CD4-positive, alpha-beta memory T cell (primary cell): Measurements from ENCODE around the gene CA12. TPM values are rescaled to one million over a fixed set of nuclear protein-coding genes. Genes with fewer than 3 reads are reported as not detected.

Experiments
- CTCF ChIA-PET: fragments of 350-600 bp; sonication (Branson Sonifier 250); formaldehyde crosslinking; loops from one replicate; lab custom pipeline; 2021; ENCODE audit warnings: inconsistent platforms; ENCODE audit not compliant: partially characterized antibody; lab: Charles Lee
- POLR2A ChIA-PET: fragments of 350-600 bp; sonication (Branson Sonifier 250); formaldehyde crosslinking; loops from one replicate; lab custom pipeline; 2021; ENCODE audit not compliant: partially characterized antibody; lab: Charles Lee
- DNase-seq, 5 donors: peaks; one replicate each; pipeline versions ENCODE4 v3.0.0 to v3.0.0-alpha.2; 2020 to 2022; ENCODE audit warnings: mixed read lengths in 1 of 5
- H3K27ac ChIP-seq: one replicate; pipeline ENCODE4 v1.7.0; 2013; ENCODE audit warnings: low read depth, low read length
- H3K27me3 ChIP-seq: 2 replicates; pipeline ENCODE4 v1.7.0; 2013; ENCODE audit warnings: mild to moderate bottlenecking, low read length, moderate library complexity; ENCODE audit not compliant: insufficient read depth
- H3K36me3 ChIP-seq: 2 replicates; pipeline ENCODE4 v1.7.0; 2013; ENCODE audit warnings: mild to moderate bottlenecking, low read length, moderate library complexity; ENCODE audit not compliant: insufficient read depth
- H3K4me1 ChIP-seq: 2 replicates; pipeline ENCODE4 v1.7.0; 2013; ENCODE audit warnings: mild to moderate bottlenecking, low read length, moderate library complexity; ENCODE audit not compliant: insufficient read depth
- H3K4me3 ChIP-seq, 2 donors: one replicate each; pipeline ENCODE4 v1.7.0; 2013; ENCODE audit warnings: low read length in 2 of 2, mild to moderate bottlenecking in 1 of 2
- H3K9me3 ChIP-seq, 2 donors: one replicate each; pipeline ENCODE4 v1.7.0; 2013; ENCODE audit warnings: low read length in 2 of 2, control low read depth in 1 of 2; ENCODE audit not compliant: control insufficient read depth in 1 of 2
- H3K27ac Mint-ChIP-seq, 7 donors: one replicate each; pipeline ENCODE4 v1.8.0; 2020 to 2021; ENCODE audit warnings: mixed read lengths in 7 of 7, mild to moderate bottlenecking in 6 of 7, inconsistent platforms in 3 of 7, moderate library complexity in 3 of 7
- H3K27me3 Mint-ChIP-seq, 2 donors: one replicate each; pipeline ENCODE4 v1.8.0; 2020 to 2021; ENCODE audit warnings: mixed read lengths in 2 of 2
- H3K36me3 Mint-ChIP-seq, 2 donors: one replicate each; pipeline ENCODE4 v1.8.0; 2020 to 2021; ENCODE audit warnings: mixed read lengths in 2 of 2, inconsistent platforms in 1 of 2, mild to moderate bottlenecking in 1 of 2
- H3K4me1 Mint-ChIP-seq, 4 donors: one replicate each; pipeline ENCODE4 v1.8.0; 2020 to 2021; ENCODE audit warnings: mixed read lengths in 4 of 4, mild to moderate bottlenecking in 1 of 4
- H3K4me3 Mint-ChIP-seq, 8 donors: one replicate each; pipeline ENCODE4 v1.8.0; 2020 to 2021; ENCODE audit warnings: mixed read lengths in 8 of 8, mild to moderate bottlenecking in 7 of 8, moderate library complexity in 6 of 8, inconsistent platforms in 3 of 8
- H3K9me3 Mint-ChIP-seq, 8 donors: one replicate each; pipeline ENCODE4 v1.8.0; 2020 to 2021; ENCODE audit warnings: mixed read lengths in 8 of 8, mild to moderate bottlenecking in 5 of 8, inconsistent platforms in 3 of 8, moderate library complexity in 1 of 8
- intact Hi-C: fragments of 100-400 bp; cut with micrococcal nuclease; formaldehyde crosslinking; loops from one replicate; pipeline ENCODE4 v1.15.1; 2023
- polyA plus RNA-seq, 2 donors: library from polyadenylated mRNA; unstranded; fragments of 300-500 nt; fragmentation: Illumina TruSeq; gene quantifications; one replicate each; pipeline ENCODE4 v1.2.3, GENCODE V29; 2021
- total RNA-seq, 2 experiments: library from RNA; stranded (reverse); gene quantifications; one replicate each; pipeline ENCODE4 v1.2.3, GENCODE V29; 2021

Gene CA12
- total and polyA plus RNA-seq, 4 experiments from 2014 or later = not detected

GRCh38 chr15:63365273-63365680 is 16.4 kb downstream of the CA12 start:
- ChIA-PET POLR2A (no interaction called here), CTCF (no interaction called here)
- Histone ChIP-seq H3K9me3 (no peaks in the 10 kb centered on the region), H3K4me1 (no peaks in the 10 kb centered on the region), H3K36me3 (no peaks in the 10 kb centered on the region), H3K27me3 (no peaks in the 10 kb centered on the region), H3K27ac (no peak overlapping the region), H3K4me3 (no peak overlapping the region)
- Mint-ChIP-seq H3K4me1 (no peaks in the 10 kb centered on the region), H3K4me3 (no peak overlapping the region), H3K27me3 (peaks cover 4 to 10% of the 10 kb centered on the region in 2 donors), H3K9me3 (no peaks in the 10 kb centered on the region), H3K27ac (no peak overlapping the region), H3K36me3 (no peaks in the 10 kb centered on the region)
- DNase-seq = no peak
- intact Hi-C loops = no loop called here

- Histone ChIP-seq H3K36me3 (no peaks in the 10 kb centered on the region), H3K27ac (no peak overlapping the region), H3K27me3 (no peaks in the 10 kb centered on the region), H3K9me3 (no peaks in the 10 kb centered on the region), H3K4me1 (no peaks in the 10 kb centered on the region), H3K4me3 (no peak overlapping the region)
- H3K27me3 Mint-ChIP-seq = peaks cover 8 to 10% of the 10 kb centered on the region in 2 donors
- ChIA-PET POLR2A (no interaction called here), CTCF (no interaction called here)
- DNase-seq = no peak
- H3K9me3 Mint-ChIP-seq = no peaks in the 10 kb centered on the region
- H3K27ac Mint-ChIP-seq = no peak overlapping the region
- intact Hi-C loops = no loop called here
- H3K36me3 Mint-ChIP-seq = no peaks in the 10 kb centered on the region
- no peaks in the 10 kb centered on the region for H3K4me1 Mint-ChIP-seq
- no peak overlapping the region for H3K4me3 Mint-ChIP-seq
Observed at GRCh38 chr15:63364399-63365272, 17.0 kb downstream of the CA12 start.

GRCh38 chr15:63363292-63363691 is 18.4 kb downstream of the CA12 start:
- Histone ChIP-seq H3K27ac (no peak overlapping the region), H3K4me3 (no peak overlapping the region), H3K27me3 (no peaks in the 10 kb centered on the region), H3K9me3 (no peaks in the 10 kb centered on the region), H3K4me1 (no peaks in the 10 kb centered on the region), H3K36me3 (no peaks in the 10 kb centered on the region)
- H3K27me3 Mint-ChIP-seq = peaks cover 10 to 12% of the 10 kb centered on the region in 2 donors
- DNase-seq = no peak
- H3K36me3 Mint-ChIP-seq = no peaks in the 10 kb centered on the region
- H3K9me3 Mint-ChIP-seq = peaks cover 0 to 2% (median 0%) of the 10 kb centered on the region in 8 donors
- H3K27ac Mint-ChIP-seq = no peak overlapping the region
- H3K4me1 Mint-ChIP-seq = no peaks in the 10 kb centered on the region
- intact Hi-C loops = no loop called here
- ChIA-PET CTCF (no interaction called here), POLR2A (no interaction called here)
- no peak overlapping the region for H3K4me3 Mint-ChIP-seq

- ChIA-PET CTCF (no interaction called here), POLR2A (no interaction called here)
- intact Hi-C loops = no loop called here
- Mint-ChIP-seq H3K27ac (no peak overlapping the region), H3K4me1 (no peaks in the 10 kb centered on the region), H3K9me3 (peaks cover 0 to 2% (median 0%) of the 10 kb centered on the region in 8 donors), H3K27me3 (peaks cover 10 to 12% of the 10 kb centered on the region in 2 donors), H3K4me3 (no peak overlapping the region), H3K36me3 (no peaks in the 10 kb centered on the region)
- Histone ChIP-seq H3K36me3 (no peaks in the 10 kb centered on the region), H3K9me3 (no peaks in the 10 kb centered on the region), H3K4me3 (no peak overlapping the region), H3K27me3 (no peaks in the 10 kb centered on the region), H3K27ac (no peak overlapping the region), H3K4me1 (no peaks in the 10 kb centered on the region)
- no peak for DNase-seq
Observed at GRCh38 chr15:63362885-63363284, 18.8 kb downstream of the CA12 start.

- H3K36me3 Mint-ChIP-seq = no peaks in the 10 kb centered on the region
- H3K9me3 Mint-ChIP-seq = peaks cover 0 to 2% (median 0%) of the 10 kb centered on the region in 8 donors
- peaks cover 10 to 12% of the 10 kb centered on the region in 2 donors for H3K27me3 Mint-ChIP-seq
- no peak overlapping the region for H3K27ac Mint-ChIP-seq
- no peak for DNase-seq
- H3K4me3 Mint-ChIP-seq = no peak overlapping the region
- Histone ChIP-seq H3K4me3 (no peak overlapping the region), H3K27me3 (no peaks in the 10 kb centered on the region), H3K9me3 (no peaks in the 10 kb centered on the region), H3K36me3 (no peaks in the 10 kb centered on the region), H3K4me1 (no peaks in the 10 kb centered on the region), H3K27ac (no peak overlapping the region)
- ChIA-PET POLR2A (no interaction called here), CTCF (no interaction called here)
- intact Hi-C loops = no loop called here
- no peaks in the 10 kb centered on the region for H3K4me1 Mint-ChIP-seq
Observed at GRCh38 chr15:63362196-63362595, 19.4 kb downstream of the CA12 start.

- ChIA-PET POLR2A (no interaction called here), CTCF (no interaction called here)
- no peaks in the 10 kb centered on the region for H3K4me1 Mint-ChIP-seq
- Histone ChIP-seq H3K4me3 (no peak overlapping the region), H3K27ac (no peak overlapping the region), H3K4me1 (no peaks in the 10 kb centered on the region), H3K9me3 (no peaks in the 10 kb centered on the region), H3K27me3 (no peaks in the 10 kb centered on the region), H3K36me3 (no peaks in the 10 kb centered on the region)
- intact Hi-C loops = no loop called here
- no peak for DNase-seq
- H3K27me3 Mint-ChIP-seq = peaks cover 10 to 12% of the 10 kb centered on the region in 2 donors
- H3K4me3 Mint-ChIP-seq = no peak overlapping the region
- H3K9me3 Mint-ChIP-seq = peaks cover 0 to 2% (median 0%) of the 10 kb centered on the region in 8 donors
- H3K36me3 Mint-ChIP-seq = no peaks in the 10 kb centered on the region
- no peak overlapping the region for H3K27ac Mint-ChIP-seq
Observed at GRCh38 chr15:63360170-63360569, 21.5 kb downstream of the CA12 start.

GRCh38 chr15:63358241-63359029 is 23.2 kb downstream of the CA12 start:
- H3K36me3 ChIP-seq = no peaks in the 10 kb centered on the region
- Mint-ChIP-seq H3K27ac (no peak overlapping the region), H3K36me3 (no peaks in the 10 kb centered on the region), H3K27me3 (peaks cover 6 to 12% of the 10 kb centered on the region in 2 donors), H3K4me3 (no peak overlapping the region), H3K4me1 (no peaks in the 10 kb centered on the region), H3K9me3 (peaks cover 0 to 2% (median 0%) of the 10 kb centered on the region in 8 donors)
- intact Hi-C loops = no loop called here
- ChIA-PET CTCF (no interaction called here), POLR2A (no interaction called here)
- no peaks in the 10 kb centered on the region for H3K27me3 ChIP-seq
- no peak for DNase-seq
- H3K27ac ChIP-seq = no peak overlapping the region
- H3K9me3 ChIP-seq = no peaks in the 10 kb centered on the region
- H3K4me1 ChIP-seq = no peaks in the 10 kb centered on the region
- H3K4me3 ChIP-seq = no peak overlapping the region
